Uterus (tissue), 4 donors: ENCODE results near the gene RICTOR. TPM values are rescaled to one million over a fixed set of nuclear protein-coding genes. Genes with fewer than 3 reads are reported as not detected.

ENCODE experiments used
- DNase-seq, 2 donors: peaks; one replicate each; pipeline ENCODE4 v3.0.0-alpha.2; 2019 to 2020
- H3K27ac ChIP-seq, 2 donors: fragments of 200-600 bp; sonication (generic); 1 replicate in 1 of 2; 2 replicates in 1 of 2; pipeline ENCODE4 v1.5.1; 2016 to 2018
- H3K27me3 ChIP-seq, 2 donors: fragments of 200-600 bp; sonication (generic); one replicate each; pipeline ENCODE4 v1.5.1; 2018 to 2019; ENCODE audit warnings: control low read depth in 1 of 2
- H3K36me3 ChIP-seq, 2 donors: fragments of 200-600 bp; sonication (generic); one replicate each; pipeline ENCODE4 v1.5.1; 2019; ENCODE audit warnings: control low read depth in 1 of 2
- H3K4me1 ChIP-seq, 2 donors: fragments of 200-600 bp; sonication (generic); one replicate each; pipeline ENCODE4 v1.5.1; 2018 to 2019; ENCODE audit warnings: control low read depth in 1 of 2
- H3K4me3 ChIP-seq, 2 donors: fragments of 200-600 bp; sonication (generic); 1 replicate in 1 of 2; 2 replicates in 1 of 2; pipeline ENCODE4 v1.5.1; 2018 to 2019; ENCODE audit warnings: mild to moderate bottlenecking in 1 of 2
- H3K9me3 ChIP-seq, 2 donors: fragments of 200-600 bp; sonication (generic); one replicate each; pipeline ENCODE4 v1.5.1; 2019; ENCODE audit warnings: control low read depth in 1 of 2
- POLR2A ChIP-seq, 2 donors: fragments of 450-650 bp; IDR thresholded peaks; one replicate each; pipeline ENCODE4 v1.6.1; 2016; ENCODE audit warnings: antibody characterized with exemption in 2 of 2, mild to moderate bottlenecking in 1 of 2, moderate library complexity in 1 of 2
- intact Hi-C: fragments of 100-400 bp; cut with DNase I; formaldehyde crosslinking; loops from one replicate; pipeline ENCODE4 v1.15.1; 2023; ENCODE audit warnings: low total_unique reads
- total RNA-seq, 4 donors: library from RNA; depleted of rRNA in 3 of 4; stranded (reverse); fragments of >200 nt in 3 of 4; gene quantifications; one replicate each; pipeline versions ENCODE4 v1.1.0 to v1.2.4, GENCODE V29; 2014 to 2023
- TF ChIP-seq, protein P1 (sequence below), 4 experiments: fragments of 200-600 bp in 2 of 4; fragments of 450-650 bp in 2 of 4; sonication (generic) in 2 of 4; IDR thresholded peaks; one replicate each; pipeline ENCODE4 v1.5.1; 2016 to 2019; ENCODE audit warnings: antibody characterized with exemption in 4 of 4, mild to moderate bottlenecking in 2 of 4, moderate library complexity in 1 of 4
- donor health status: DM: yes; HTN: yes; CAD: no.

Gene RICTOR
- total RNA-seq, 4 donors from 2014 or later: 50.6 to 79.4 (median 70.6) TPM

DNA sequence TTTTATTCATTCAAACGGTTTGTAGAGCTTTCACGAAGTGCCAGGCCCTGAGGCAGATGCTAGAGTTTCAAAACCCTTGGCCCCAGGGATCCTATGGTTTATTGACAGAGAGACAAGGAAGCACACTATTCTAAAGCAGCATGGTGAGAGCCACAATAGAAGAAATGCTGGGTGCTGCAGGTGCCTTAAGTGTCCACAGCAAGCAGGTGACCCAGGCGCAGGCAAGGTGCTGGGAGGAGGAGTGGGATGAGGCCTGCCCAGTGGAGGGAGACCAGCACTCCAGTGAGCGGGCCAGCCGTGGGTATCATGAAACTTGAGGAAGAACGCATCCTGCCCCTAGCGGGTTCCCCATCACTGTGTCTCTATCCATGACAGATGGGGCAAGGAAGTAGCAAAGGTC is 157.4 kb downstream of the RICTOR start:
- no peak for DNase-seq
- H3K27me3 ChIP-seq: no peaks in the 10 kb centered on the region
- TF ChIP-seq POLR2A (IDR thresholded peaks at IDR 0.05): no peak
- TF ChIP-seq, protein P1, sequence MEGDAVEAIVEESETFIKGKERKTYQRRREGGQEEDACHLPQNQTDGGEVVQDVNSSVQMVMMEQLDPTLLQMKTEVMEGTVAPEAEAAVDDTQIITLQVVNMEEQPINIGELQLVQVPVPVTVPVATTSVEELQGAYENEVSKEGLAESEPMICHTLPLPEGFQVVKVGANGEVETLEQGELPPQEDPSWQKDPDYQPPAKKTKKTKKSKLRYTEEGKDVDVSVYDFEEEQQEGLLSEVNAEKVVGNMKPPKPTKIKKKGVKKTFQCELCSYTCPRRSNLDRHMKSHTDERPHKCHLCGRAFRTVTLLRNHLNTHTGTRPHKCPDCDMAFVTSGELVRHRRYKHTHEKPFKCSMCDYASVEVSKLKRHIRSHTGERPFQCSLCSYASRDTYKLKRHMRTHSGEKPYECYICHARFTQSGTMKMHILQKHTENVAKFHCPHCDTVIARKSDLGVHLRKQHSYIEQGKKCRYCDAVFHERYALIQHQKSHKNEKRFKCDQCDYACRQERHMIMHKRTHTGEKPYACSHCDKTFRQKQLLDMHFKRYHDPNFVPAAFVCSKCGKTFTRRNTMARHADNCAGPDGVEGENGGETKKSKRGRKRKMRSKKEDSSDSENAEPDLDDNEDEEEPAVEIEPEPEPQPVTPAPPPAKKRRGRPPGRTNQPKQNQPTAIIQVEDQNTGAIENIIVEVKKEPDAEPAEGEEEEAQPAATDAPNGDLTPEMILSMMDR (IDR thresholded peaks at IDR 0.05): no peak
- H3K9me3 ChIP-seq: no peaks in the 10 kb centered on the region
- intact Hi-C loops: no loop called here
- no peaks in the 10 kb centered on the region for H3K4me1 ChIP-seq
- no peak overlapping the region for H3K27ac ChIP-seq
- H3K36me3 ChIP-seq: no peaks in the 10 kb centered on the region
- H3K4me3 ChIP-seq: no peak overlapping the region

DNA sequence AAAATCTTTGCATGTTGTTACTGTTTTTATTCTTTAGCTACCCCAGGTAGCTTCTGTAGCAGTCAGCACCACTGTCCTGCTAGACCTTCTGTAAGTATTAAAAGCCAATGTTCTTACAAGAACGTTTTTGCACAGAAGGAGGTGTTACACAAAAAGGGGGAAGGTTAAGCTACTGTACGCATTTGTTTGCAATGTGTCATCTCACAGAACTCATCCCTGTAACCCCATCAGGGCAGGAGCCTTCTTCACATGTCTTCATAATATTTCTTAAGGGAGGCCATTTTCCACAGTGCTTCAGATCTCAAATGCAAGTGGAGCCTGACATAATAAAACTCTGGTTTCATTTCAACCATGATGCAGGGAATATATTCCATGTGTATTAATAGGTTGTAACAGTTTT is 160.5 kb downstream of the RICTOR start:
- Histone ChIP-seq H3K27me3 (no peaks in the 10 kb centered on the region), H3K4me3 (no peak overlapping the region), H3K27ac (no peak overlapping the region), H3K36me3 (no peaks in the 10 kb centered on the region), H3K4me1 (no peaks in the 10 kb centered on the region), H3K9me3 (no peaks in the 10 kb centered on the region)
- DNase-seq: no peak
- intact Hi-C loops: no loop called here
- TF ChIP-seq, protein P1 (IDR thresholded peaks at IDR 0.05): no peak
- no peak for TF ChIP-seq POLR2A (IDR thresholded peaks at IDR 0.05)

DNA sequence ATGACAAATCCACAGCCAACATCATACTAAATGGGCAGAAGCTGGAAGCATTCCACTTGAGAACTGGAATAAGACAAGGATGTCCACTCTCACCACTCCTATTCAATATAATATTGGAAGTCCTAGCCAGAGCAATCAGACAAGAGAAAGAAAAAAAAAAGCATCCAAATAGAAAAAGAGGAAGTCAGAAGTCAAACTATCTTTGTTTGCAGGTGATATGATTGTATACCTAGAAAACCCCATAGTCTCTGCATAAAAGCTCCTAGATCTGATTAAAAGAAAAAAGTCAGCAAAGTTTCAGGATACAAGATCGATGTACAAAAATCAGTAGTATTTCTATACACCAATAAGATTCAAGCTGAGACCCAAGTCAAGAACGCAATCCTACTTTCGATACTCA is 162.3 kb downstream of the RICTOR start:
- no peaks in the 10 kb centered on the region for H3K4me1 ChIP-seq
- no peaks in the 10 kb centered on the region for H3K27me3 ChIP-seq
- TF ChIP-seq POLR2A (IDR thresholded peaks at IDR 0.05): no peak
- TF ChIP-seq, protein P1 (IDR thresholded peaks at IDR 0.05): no peak
- H3K4me3 ChIP-seq: no peak overlapping the region
- intact Hi-C loops: no loop called here
- DNase-seq: no peak
- no peak overlapping the region for H3K27ac ChIP-seq
- H3K36me3 ChIP-seq: no peaks in the 10 kb centered on the region
- H3K9me3 ChIP-seq: no peaks in the 10 kb centered on the region

DNA sequence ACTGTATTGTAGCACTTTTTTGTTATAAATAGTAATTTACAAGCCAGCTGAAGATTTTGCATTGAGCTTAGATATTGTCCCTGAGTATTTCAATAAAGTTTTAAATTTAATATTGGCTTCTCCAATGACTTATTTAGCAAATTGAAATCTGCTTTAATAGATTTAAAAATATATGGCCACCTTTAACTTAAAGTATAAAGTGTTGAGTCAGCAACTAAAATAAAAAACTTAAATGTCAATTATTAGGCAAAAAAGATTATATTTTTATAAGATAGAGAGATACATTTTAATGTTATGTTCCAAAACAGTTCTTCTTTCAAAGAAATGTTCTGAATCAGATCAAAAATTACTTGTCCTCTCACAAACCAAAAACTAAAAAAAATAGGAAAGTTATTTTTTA is 167.7 kb downstream of the RICTOR start:
- peaks cover 0 to 4% of the 10 kb centered on the region in 2 donors for H3K9me3 ChIP-seq
- no peak overlapping the region for H3K27ac ChIP-seq
- H3K27me3 ChIP-seq: no peaks in the 10 kb centered on the region
- intact Hi-C loops: no loop called here
- H3K36me3 ChIP-seq: no peaks in the 10 kb centered on the region
- TF ChIP-seq, protein P1 (IDR thresholded peaks at IDR 0.05): no peak
- no peak for TF ChIP-seq POLR2A (IDR thresholded peaks at IDR 0.05)
- no peak for DNase-seq
- no peaks in the 10 kb centered on the region for H3K4me1 ChIP-seq
- no peak overlapping the region for H3K4me3 ChIP-seq

DNA sequence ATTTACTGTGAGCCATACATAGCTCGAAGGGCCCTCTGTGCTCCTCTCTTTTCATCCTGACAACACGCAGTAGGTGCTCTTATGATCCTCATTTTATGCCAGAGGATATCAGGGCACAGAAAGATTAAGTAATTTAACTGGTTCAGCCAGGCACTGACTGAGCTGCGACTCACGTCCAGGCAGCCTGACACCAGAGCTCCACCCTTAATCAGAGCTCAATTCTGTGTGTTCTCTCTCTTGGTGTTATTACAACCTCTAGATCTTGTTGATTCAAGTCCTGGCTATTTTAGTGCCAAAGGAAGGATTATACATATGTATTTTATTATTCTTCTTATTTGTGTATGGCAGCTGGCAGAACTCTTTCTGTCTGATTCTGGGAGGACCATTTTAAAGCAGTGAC is 168.7 kb downstream of the RICTOR start:
- no peak for TF ChIP-seq POLR2A (IDR thresholded peaks at IDR 0.05)
- TF ChIP-seq, protein P1 (IDR thresholded peaks at IDR 0.05): no peak
- Histone ChIP-seq H3K9me3 (peaks cover 0 to 4% of the 10 kb centered on the region in 2 donors), H3K36me3 (no peaks in the 10 kb centered on the region), H3K4me1 (no peaks in the 10 kb centered on the region), H3K27ac (no peak overlapping the region), H3K4me3 (no peak overlapping the region), H3K27me3 (no peaks in the 10 kb centered on the region)
- no peak for DNase-seq
- intact Hi-C loops: no loop called here
